ENCODE measurements around the gene CLCN4.

CLCN4 gene

GRCh38 chrX:10130354-10130753, 26.4 kb upstream of the CLCN4 start:
- no peak for DNase-seq

DNA sequence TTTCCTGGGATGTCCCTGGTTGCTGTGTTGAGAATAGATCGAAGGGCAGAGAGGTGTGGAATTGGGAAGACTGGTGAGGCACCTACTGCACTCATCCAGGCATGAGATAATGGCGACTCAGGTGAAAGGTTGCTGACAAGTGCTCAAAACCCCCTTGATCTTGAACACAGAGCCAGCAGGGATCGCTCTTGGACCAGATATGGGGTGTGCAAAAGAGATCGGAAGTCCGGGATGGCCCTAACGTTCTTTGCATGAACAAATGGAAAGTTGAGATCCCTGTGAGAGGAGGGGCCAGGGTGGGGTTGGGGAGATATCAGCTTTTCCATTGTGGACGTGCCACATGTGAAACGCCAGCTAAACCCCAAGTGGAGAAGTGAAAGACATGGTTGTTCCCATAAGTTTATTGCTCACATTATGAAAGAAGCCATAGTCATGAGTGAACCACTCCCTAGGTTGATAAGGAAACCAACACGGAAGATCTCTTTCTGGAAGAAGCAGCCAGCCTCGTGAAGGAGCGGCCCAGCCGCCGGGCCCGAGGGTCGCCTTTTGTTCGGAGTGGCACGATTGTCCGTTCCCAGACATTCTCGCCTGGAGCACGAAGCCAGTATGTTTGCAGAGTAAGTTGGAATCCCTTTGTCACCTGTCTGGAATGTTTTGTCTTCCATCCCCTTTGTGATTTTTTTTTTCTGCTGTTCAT, 22.6 kb upstream of the CLCN4 start:
- no peak for DNase-seq

GRCh38 chrX:10134921-10135320, 21.9 kb upstream of the CLCN4 start:
- DNase-seq = no peak

DNA sequence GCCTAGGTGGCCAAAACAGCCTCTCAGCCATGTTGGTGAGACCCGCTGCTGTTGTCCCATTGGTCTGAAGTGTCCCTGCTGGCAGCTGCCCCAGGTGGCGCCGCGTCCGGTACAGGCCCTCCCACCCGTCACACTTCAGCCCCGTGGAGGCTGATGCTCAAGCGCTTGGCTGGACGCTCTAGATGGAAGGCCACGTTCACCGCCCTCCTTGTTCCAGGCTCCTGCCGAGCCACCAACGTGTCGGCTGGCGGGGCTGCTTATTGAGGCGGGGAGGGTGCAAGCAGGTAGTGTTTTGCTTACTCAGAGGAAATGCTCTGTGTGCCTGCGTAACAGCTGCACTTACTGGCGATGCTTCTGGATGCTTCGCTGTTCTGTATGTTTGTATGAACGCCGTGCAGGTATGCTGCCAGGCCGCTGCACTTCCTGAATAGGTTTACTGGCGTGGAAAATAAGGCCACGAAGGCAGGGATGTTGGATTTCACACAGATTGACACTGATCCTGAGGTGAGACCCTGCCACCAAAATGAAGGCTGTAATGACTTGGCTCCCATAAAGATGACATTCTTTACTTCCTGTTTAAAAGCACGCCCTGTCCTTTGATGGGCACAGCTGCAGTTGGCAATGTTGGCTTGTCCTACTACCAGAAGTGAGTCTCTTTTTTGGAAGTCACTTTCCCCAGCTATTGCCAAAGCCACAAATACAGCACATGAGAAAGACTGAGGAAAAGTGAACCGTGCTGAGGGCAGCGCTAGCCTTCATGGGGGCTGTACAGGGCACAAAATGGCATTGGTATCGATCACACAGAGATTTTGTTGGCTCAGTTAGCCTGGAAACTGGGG, 21.0 kb upstream of the CLCN4 start:
- no peak for DNase-seq

DNA sequence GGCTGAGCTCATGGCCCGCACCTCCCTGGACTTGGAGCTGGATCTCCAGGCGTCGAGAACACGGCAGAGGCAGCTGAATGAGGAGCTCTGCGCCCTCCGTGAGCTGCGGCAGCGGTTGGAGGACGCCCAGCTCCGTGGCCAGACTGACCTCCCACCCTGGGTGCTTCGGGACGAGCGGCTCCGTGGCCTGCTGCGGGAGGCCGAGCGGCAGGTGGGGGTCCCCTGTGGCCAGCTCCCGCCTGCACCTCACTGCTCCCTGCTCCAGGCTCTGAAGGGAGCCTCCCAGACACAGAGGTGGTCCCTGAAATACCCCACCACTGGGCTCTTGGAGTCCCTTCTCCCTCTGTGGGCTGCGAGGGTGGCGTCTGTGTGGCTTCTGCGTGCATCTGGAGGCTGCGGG, 18.0 kb upstream of the CLCN4 start:
- no peak for DNase-seq

- DNase-seq = no peak
Measured at GRCh38 chrX:10140264-10140663, 16.5 kb upstream of the CLCN4 start.

DNA sequence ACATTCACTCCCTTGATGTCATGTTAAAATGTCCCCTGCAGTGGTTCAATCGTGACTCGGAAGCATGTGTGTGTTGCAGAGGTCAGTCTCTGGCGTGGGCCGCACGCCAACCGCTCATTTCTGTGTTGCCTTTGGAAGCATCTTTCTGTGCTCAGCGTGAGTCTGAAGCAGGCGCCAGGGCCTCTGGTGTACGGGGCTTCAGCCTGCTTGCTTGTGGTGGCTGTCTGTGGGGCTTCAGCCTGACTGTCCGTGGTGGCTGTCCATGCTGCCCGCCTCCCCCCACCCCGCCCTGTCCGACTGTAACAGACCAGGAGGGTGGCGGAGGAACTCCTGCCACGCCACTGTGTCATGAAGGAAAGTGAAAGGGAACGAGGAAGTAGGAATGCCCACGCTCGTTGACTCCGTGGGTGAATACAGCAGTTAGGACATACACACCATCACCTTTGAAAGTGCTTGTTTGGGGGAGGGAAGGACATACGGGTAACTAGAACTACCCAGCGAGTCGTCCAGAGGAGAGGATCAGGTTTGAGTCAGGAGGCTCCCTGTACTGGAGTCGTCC, 14.7 kb upstream of the CLCN4 start:
- no peak for DNase-seq

DNA sequence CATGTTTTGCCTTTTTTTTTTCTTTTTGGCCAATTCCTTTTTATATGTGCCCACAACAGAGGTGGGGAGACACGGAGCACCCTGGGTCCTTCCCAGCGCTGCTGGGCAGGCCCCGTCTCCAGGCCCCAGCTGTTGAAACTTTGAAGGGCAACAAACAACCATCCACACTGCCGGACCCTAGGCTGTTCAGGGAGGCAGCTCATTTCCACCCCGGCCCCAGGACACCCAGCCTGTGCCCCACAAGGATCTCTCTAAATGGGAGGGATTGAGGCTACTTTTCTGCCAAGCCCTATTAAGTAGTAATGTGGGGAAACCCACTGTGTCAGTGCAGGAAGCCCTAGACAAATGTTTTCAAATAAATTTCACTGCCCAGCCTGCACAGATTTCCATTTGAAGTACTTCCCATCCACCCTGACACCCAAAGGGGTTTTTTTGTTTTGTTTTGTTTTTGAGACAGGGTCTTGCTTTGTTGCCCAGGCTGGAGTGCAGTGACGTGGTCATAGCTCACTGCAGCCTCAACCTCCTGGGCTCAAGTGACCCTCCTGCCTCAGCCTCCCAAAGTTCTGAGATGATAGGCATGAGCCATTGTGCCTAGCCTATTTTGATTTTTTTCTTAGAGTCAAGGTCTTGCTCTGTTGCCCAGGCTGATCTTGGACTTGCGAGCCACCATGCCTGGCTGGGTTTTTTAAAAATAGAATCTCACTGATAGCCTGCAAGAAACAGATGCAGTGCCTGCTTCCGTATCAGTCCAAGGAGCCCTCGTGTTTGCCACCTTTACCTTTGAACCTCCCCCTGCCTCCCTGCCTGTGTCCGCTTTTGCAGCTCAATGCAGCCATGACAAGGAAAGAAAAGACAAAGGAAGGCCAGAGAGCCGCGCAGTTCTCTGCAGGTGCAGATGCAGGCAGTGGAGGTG, 13.4 kb upstream of the CLCN4 start:
- DNase-seq = no peak

GRCh38 chrX:10146346-10146745, 10.4 kb upstream of the CLCN4 start:
- DNase-seq = peak; percentile 98

DNA sequence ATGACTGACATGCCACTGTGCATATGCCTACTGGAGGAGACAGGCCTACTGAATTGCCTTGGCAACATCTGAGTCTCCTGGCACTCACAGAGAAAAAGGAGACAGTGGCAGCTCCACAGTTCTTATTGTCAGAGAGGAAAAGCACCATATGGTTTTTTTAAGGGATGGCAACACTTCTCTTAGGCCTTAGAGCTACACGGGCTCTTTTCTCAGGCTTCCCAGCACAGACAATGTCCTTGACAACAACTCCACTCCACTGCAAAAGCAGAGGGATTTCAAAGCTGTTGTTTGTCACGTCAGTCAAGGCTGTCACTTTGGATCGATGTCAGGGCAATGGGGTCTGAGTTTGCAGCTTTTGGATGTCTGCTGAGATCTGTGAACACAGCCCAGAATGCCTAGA, 4.7 kb upstream of the CLCN4 start:
- no peak for DNase-seq

- no peak for DNase-seq
Measured at GRCh38 chrX:10155137-10155536, 1.6 kb upstream of the CLCN4 start.

DNA sequence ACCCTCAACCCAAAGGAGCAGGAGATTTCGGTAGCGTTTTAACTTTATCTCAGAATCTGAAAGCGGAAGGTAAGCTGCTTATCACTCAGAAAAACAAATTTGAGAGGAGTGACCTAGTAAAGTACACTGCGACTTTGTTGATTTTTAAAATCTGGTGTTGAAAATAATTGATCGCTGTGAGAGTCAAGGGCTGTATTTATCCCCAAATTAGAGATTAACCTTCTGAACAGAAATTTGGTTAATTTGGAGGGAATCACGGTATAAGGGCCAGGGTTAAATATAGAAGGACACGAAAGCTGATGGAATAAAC, 212 bp downstream of the CLCN4 start:
- no peak for DNase-seq

DNA sequence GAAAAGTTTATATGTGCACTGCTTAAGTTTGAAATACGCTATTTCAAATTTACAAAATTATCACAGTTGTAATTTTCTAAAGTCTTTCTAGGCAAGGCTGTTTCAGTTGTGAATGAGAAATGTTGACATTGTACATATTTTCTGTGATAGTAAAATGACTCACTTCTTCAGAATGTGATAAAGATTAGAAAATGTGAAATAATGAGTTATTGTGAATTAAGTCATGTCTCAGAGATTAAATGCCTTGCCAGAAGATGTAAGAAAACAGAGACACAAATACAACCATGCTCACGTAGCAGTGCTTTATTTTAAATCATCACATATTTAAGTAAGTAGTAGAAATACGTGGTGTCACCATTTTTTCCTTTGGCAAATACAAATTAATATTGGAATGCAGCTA, 768 bp downstream of the CLCN4 start:
- no peak for DNase-seq

DNA sequence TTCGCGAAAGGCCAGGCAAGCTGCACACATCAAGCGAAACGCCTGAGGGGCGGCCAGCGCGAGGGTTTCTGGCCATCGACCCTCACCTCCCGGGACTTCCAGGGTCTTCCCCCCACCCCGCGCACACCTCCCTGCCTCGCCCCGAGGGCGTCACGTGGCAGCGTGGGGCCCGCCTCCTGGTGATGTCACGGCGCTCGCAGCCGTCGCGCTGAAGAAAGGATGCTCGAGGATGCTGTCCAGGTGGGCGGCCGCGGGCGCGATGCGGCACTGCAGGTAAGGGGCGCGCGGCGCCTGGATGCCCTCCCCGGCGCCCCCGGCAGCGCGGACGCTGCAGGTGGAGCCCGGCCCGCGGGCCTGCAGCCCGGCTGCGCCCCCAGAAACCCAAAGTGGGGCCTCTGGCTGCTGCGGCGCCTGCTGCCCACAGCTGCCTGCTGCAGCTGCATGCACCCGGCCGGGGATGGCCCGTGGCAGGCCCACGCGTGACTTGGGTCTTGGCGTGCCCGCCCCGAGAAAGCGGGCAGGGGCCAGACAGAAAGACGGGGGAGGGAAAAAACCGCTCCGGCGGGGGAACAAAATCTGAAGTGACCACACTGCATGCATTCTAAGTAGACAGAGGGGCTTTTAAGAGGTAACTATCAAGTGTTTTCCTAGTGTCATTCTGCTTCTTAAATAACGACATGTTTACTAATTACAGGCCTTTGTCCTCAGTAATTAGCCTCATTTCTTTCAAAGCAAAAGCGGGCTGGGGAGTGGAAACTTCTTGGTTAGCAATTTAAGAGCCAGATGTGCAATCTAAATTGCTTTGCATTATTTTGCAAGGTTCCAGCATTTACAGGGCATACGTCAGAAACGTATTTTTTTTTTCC, 1.7 kb downstream of the CLCN4 start:
- DNase-seq = peak; percentile 77

- peak; percentile 77 for DNase-seq
Measured at GRCh38 chrX:10159145-10159468, 2.3 kb downstream of the CLCN4 start.

DNA sequence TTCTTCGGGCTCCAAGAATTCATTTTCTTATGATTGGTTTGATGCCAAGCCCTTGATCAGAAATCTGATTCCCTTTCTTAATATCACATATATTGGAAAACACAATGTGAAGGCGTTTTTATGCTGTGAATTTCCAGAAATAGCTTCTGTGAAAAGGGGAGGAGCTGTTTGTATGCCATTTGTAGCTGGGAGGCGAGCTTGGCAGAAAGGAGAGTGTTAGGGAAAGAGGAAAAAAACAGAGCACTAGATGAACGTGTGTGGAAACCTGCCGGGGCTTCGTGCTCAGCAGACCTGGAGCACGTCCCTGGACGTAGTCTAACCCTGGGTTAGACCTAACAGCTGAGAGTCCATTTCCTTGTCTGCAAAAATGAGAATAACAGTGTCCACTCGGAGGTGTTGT, 3.4 kb downstream of the CLCN4 start:
- DNase-seq = no peak

GRCh38 chrX:10163031-10163430, 6.3 kb downstream of the CLCN4 start:
- no peak for DNase-seq

DNA sequence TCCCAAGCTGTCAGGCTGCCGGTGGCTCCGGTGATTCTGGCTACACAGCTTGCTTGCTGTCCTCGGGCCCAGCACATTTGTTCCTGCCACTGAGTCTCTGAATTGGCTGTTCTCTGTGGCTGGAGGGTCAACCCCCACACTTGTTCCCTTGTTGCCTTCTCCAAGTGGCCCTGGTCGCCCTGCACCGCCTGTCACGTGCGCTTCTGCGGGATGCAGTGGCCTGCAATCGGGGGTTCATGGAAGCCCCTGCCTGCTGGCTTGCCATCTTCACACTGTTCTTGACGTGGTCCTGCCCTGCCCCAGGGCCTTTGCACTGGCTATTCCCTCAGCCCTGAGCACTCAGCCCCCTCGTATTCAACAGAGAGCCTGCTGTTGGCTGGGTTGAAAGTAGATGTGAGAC, 8.1 kb downstream of the CLCN4 start:
- no peak for DNase-seq

DNA sequence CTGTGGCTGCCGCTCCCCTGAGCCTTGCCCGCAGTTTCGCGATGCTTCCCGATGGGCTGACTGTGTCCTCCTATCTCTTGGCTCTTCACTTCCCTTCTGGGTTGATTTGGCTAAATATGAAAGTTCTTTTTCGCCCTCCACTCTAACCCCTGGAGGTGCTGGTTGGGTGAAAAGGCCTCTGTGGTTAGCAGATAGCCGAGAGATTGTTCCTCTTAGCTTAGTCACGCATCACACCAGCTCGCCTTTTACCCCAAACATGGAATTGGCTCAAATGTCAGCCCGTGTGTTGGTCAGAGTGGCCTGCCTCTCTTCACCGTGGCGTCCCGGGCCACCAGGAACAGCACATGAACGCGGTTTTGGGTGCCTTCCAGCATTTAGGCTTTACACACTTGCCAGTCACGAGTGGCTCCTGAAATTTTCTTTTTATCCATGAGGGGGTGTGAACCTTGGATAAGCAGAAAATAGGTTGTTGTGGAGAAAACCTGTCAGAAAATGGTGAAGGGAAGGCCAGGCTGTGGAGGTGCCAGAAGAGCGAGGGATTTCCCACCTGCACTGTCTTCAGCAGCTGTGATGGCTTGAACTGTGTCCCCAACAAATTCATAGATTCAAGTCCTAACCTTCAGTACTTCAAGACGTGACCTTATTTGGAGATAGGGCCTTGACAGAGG, 8.9 kb downstream of the CLCN4 start:
- DNase-seq = no peak

DNA sequence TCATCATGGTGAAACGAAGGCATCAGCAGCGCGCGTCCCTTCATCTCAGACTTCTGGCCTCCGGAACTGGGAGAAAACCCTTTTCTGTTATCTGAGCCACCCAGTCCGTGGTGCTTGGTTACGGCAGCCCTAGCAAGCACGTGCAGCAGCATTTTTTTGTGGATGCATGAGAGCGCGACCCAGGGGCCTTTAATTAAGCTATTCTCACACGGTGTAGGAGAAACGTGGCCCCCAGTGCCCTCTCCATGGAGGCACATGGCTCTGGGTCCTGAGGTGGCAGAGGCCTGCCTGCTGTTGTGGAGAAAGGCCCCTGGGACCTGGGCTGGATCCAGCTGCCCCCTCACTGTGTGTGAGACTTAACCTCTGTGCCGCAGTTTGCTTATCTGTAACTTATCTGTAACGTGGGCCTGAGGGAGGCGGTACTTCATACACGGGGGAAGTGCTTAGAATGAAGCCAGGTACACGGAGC, 9.5 kb downstream of the CLCN4 start:
- no peak for DNase-seq

DNA sequence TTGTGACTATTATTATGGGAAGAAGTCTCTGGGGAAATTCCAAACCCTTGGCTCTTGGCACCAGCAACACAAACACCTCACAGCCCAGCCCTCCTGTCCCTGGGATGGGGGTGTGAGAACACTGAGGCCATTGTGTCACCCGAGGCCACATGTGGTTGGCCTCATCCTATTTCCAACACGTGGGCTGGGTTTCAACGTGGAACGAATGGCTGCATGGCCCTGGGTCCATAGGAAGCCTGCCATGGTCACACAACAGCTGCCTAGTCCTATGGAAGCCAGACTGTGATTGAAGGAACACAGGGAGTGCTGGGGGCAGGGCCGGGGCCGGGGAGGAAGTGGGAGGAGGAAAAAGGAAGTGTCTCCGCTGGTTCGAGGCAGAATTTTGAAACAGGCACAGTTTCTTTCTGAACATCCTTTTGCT, 10.0 kb downstream of the CLCN4 start:
- DNase-seq = no peak

GRCh38 chrX:10167573-10167972, 10.8 kb downstream of the CLCN4 start:
- no peak for DNase-seq
